ENCODE results near the gene MCM3. TPM values are rescaled to one million over a fixed set of nuclear protein-coding genes. Genes with fewer than 3 reads are reported as not detected.

MCM3 gene
- total RNA-seq, 4 donors from 2014 or later = 33.2 to 67.1 (median 35.1) TPM

GRCh38 chr6:52215787-52216186 is 68.8 kb downstream of the MCM3 start:
- Histone ChIP-seq H3K4me1 (no peaks in the 10 kb centered on the region), H3K27me3 (peaks cover 0 to 4% of the 10 kb centered on the region in 2 donors), H3K4me3 (no peak overlapping the region), H3K36me3 (no peaks in the 10 kb centered on the region), H3K27ac (no peak overlapping the region), H3K9me3 (no peaks in the 10 kb centered on the region)
- DNase-seq (ENCODE audit: low spot score in 2 of 2) = no peak
- TF ChIP-seq, protein P1, sequence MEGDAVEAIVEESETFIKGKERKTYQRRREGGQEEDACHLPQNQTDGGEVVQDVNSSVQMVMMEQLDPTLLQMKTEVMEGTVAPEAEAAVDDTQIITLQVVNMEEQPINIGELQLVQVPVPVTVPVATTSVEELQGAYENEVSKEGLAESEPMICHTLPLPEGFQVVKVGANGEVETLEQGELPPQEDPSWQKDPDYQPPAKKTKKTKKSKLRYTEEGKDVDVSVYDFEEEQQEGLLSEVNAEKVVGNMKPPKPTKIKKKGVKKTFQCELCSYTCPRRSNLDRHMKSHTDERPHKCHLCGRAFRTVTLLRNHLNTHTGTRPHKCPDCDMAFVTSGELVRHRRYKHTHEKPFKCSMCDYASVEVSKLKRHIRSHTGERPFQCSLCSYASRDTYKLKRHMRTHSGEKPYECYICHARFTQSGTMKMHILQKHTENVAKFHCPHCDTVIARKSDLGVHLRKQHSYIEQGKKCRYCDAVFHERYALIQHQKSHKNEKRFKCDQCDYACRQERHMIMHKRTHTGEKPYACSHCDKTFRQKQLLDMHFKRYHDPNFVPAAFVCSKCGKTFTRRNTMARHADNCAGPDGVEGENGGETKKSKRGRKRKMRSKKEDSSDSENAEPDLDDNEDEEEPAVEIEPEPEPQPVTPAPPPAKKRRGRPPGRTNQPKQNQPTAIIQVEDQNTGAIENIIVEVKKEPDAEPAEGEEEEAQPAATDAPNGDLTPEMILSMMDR (IDR thresholded peaks at IDR 0.05) = no peak
- TF ChIP-seq POLR2A (IDR thresholded peaks at IDR 0.05) = no peak

Other genes starting within 250 kb of the MCM3 start
- gene PKHD1, start 197.1 kb downstream of the MCM3 start, total RNA-seq = under 1 TPM; under 0.01 to 0.22 (median 0.20) TPM
- gene IL17A, start 98.4 kb downstream of the MCM3 start, total RNA-seq = not detected
- not detected for gene IL17F, start 40.2 kb downstream of the MCM3 start, total RNA-seq
- 10 to 100 TPM; 12.6 to 33.2 (median 22.3) TPM for gene PAQR8, start 77.4 kb upstream of the MCM3 start, total RNA-seq
- gene EFHC1, start 135.6 kb upstream of the MCM3 start, total RNA-seq = 10 to 100 TPM; 30.6 to 45.6 (median 37.7) TPM

Data from tibial nerve (tissue), 4 donors.